SK-N-DZ (cell line): Measurements from ENCODE around the gene PPP1R3E.
"Not testable (repeated sequence)": the region's sequence is repeated elsewhere in the genome, so short reads cannot be mapped to it uniquely, and the experiment has no call there.

Experiments used
- DNase-seq: peaks from one replicate; pipeline ENCODE4 v3.0.0-alpha.2; 2015; ENCODE audit warnings: low spot score

Gene PPP1R3E

DNA sequence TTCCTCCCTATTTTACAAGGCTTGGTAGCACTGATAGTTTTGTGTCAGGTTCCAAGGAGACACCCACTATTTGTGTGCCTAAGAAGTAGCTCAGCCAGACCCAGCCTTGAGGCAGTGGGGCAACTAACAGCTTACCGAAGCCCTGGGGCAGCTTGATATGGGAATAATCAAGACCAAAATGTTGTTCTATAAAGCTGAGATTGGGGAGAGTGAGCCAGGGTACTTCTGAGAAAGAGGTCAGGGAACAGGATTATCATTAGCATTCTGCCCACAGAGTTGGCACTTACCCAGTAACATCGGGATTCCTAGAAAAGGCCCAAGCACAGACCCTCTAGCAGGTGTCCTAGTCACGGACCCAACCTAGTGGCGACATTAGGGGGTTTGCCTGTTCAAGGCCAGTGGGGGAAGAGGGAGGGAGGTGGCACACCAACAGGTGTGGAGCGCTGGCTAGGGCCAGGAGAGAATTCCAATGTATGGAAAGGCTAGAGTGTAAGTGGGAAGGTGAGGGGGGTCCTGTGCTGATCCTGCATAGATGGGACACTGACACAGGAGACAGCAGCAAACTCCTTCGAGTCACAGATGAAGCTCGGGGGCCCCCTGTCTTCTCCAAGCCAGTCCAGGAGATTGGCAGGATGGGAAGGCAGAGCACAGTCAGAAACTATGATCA lies 4.9 kb downstream of the PPP1R3E start:
- DNase-seq = no peak

DNA sequence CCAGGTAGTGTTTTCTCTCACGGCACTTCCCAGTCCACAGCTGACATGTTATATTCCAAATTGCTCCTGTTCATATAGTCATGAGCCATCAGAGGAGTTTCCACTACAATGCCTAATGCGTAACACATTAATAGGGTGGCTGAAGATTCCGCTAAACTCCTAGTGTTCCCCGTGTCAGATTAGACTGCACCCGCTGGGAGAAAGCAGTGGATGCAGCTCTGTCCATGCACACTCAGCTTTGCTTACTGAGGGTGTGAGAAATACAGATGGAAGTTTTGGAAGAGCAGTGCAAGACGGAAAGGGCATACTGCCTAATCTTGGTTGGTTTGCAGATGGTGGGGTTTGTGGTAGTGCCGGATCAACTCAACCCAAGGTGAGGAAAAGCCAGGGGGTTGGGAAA lies 5.6 kb downstream of the PPP1R3E start:
- no peak for DNase-seq

DNA sequence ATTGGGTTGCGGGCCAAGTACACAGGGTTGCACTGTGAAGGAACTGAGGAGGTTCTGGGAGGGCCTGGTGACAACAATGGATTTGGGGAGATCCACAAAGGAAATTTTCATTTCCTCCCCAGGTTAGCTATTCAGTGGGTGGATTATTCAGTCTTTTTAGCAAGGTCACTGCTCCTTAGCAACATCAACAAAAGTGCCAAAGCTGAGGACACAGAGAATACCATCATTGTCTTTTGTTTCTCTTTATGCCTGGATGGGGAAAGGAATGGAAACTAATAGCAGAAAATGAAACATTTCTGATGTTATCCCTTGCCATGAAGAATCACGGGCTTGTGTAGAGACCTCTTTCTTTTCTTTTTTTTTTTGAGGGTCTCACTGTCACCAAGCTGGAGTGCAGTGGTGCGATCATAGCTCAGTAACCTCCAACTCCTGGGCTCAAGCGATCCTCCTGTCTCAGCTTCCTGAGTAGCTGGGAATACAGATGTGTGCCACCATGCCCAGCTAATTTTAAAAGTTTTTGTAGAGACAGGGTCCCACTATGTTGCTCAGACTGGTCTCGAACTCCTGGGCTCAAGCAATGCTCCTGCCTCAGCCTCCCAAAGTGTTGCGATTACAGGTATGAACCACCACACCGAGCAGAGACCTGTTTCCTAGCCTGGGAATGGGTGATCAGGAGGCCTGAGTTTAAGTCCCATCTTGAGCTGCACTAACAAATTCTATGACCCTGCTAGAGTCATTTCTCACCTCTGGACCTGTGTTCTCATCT lies 6.5 kb downstream of the PPP1R3E start:
- DNase-seq = no peak

DNA sequence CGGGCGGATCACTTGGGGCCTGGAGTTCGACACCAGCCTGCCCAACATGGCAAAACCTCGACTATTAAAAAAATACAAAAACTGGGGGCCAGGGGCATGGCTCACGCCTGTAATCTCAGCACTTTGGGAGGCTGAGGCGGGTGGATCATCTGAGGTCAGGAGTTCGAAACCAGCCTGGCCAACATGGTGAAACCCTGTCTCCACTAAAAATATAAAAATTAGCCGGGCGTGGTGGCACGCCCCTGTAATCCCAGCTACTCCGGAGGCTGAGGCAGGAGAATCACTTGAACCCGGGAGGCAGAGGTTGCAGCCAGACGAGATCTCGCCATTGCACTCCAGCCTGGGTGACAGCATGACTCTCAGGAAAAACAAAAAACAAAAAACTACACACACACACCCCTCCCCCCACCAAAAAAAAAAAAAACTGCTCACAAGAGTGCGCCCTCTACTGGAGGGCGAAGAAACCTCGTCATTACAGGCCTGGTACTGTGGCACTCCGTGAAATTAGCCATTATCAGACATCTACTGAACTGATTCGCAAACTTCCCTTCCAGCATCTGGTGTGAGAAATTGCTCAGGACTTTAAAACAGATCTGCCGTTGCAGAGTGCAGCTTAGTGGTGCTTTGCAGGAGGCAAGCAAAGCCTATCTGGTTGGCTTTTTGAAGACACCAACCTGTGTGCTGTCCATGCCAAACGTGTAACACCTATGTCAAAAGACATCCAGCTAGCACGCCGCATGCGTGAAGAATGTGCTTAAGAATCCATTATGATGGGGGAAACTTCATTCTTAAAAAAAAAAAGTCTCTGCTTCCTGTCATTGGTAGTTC lies 7.7 kb downstream of the PPP1R3E start:
- DNase-seq = peak; percentile 70

DNA sequence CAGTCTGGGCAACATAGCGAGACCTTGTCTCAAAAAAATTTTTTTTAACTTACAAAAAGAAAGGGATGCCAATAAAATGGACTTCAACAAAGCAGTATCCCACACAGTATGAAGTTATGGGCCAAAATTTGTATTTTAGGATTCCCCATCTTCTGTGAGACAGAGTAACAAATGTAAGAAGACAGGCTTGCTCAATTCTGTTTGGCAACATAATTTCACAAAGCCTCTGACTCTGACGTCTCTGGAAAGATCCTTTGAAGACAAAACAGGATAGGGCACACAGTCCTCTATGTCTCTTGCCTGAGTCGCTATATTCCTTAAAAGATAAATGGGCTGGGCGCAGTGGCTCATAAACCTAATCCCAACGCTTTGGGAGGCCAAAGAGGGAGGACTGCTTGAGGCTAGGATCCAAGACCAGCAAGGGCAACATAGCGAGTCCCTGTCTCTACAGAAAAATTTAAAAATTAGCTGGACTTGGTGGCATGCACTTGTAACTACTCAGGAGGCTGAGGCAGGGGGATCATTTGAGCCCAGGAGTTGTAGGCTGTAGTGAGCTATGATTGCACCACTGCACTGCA lies 15.7 kb downstream of the PPP1R3E start:
- no peak for DNase-seq

- peak; percentile 99 for DNase-seq
These were observed 16.4 kb downstream of the PPP1R3E start, which contains the start of gene HOMEZ for GRCh38 chr14:23286020-23286901. HOMEZ (minus strand) TSS chr14:23286132; CDS start chr14:23285952, 180 bp downstream.

DNA sequence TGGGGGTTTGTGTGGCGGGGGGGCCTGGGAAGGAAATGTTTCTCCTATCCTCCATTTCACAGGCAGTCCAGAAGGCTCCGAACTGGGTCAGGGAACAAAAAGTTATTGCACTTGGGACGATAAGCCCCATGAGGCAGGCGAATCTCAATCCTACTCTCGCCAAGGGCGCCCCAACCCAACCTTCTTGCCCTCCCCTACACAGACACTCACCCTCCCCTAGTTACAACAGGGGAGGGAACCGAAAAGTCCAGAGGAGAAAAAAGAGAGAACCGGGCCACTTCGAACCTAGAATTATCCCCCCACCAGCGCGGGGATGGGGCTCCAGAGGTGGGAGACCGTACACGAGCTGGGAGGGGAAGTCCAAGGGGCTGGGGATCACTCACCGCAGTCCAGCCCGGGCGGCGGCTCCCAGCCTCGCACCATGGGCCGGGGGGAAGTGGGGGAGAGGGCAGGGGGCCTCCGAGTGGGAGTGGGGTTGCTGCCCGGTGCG lies 17.1 kb downstream of the PPP1R3E start:
- no peak for DNase-seq

- DNase-seq = no peak
These were observed 17.8 kb downstream of the PPP1R3E start for GRCh38 chr14:23284654-23285529.

- DNase-seq = no peak
These were observed 21.4 kb downstream of the PPP1R3E start for GRCh38 chr14:23281247-23281646.

- not testable (repeated sequence) for DNase-seq
These were observed 24.7 kb downstream of the PPP1R3E start for GRCh38 chr14:23277928-23278327.

DNA sequence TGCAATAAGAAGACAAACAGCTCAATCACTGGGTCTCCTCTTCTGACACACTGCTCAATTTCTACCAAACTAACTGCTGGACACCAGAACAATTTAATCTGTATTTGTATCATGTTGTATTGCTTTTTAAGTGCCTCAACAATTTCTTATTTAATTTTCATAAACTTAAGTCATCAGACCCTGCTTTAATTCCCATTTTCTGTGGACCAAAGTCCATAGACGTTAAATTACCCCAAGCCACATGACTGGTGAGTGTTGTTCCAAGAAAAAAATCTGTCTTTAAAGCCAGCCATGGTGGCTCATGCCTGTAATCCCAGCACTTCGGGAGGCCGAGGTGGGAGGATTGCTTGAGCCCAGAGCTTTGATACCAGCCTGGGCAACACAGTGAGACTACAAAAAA lies 25.5 kb downstream of the PPP1R3E start:
- DNase-seq = no peak

DNA sequence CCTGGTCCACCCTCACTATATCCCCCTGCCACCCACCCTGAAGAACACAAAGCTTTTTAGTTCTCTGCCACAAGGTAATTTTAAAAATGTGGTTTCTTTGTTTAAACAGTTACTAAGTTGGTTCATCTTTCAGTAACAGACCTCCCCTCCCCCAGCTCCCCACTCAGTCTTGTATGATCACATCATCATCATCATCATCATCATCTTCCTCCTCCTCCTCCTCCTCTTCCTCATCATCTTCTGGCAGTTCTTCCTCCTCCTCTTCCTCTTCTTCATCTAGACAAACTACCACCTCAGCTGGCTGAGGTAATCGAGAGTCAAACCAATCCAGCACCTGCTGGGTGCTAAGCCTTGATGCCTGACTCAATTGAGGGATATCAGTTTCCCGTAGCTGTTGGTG lies 27.2 kb downstream of the PPP1R3E start:
- no peak for DNase-seq

GRCh38 chr14:23269193-23269592 lies 33.5 kb downstream of the PPP1R3E start:
- no peak for DNase-seq

- not testable (repeated sequence) for DNase-seq
These were observed 41.8 kb downstream of the PPP1R3E start for GRCh38 chr14:23260849-23261248.

GRCh38 chr14:23259426-23259825 lies 43.2 kb downstream of the PPP1R3E start:
- no peak for DNase-seq

DNA sequence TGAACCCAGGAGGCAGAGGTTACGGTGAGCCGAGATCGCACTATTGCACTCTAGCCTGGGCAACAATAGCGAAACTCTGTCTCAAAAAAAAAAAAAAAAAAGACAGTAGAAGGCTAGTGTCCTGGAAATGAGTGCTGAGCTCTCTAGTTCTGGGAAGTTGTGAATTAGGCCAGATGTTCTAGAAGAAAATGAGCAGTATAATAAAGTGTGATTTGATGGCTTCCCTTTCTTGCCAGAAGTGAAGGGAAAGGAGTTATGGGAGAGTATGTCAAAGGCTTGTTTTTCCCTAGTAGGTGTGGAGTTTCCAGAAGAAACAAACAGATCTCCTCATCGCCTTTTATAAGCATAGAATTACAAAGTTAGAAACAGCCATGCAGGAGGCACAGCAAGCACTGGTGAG lies 44.4 kb downstream of the PPP1R3E start:
- DNase-seq = no peak

DNA sequence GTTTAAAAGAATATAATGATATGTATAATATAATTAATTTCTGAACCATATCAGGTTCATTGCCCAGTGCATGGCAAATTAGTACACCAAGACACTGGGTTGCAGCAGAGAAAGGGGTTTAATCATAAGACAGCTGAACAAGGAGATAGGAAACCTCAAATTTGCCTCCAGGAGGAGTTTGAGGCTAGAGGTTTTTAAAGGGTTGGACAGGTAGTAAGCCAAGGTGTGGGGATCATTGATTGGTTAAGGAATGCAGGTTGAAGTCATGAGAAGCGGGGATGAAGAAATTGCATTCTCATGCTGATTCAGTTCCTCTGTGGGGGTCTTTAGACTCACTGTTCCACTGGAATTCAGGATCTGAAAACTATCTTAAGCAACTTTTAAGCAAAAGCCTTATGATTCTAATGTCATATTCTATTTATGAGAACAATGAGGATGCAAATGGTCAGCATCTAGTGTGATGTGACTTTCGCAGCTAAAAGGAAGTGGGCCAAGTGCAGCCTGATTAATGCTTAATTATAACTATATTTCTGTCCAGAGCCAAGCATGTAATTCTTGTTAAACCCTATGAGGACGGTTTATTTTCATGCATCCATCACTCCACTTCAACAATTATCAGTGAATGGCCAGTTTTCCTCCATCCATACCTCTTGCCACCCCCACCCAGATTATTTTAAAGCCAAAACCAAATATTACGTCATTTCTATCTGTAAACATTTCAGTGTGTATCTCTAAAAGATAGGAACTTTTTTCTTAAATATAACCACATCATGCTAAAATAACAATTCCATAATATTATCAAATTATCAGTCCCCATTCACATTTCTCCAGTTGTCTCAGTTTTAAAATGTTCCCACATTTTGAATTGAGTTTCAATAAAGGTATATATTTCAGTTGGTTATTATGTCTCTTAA lies 50.0 kb downstream of the PPP1R3E start:
- DNase-seq = no peak

DNA sequence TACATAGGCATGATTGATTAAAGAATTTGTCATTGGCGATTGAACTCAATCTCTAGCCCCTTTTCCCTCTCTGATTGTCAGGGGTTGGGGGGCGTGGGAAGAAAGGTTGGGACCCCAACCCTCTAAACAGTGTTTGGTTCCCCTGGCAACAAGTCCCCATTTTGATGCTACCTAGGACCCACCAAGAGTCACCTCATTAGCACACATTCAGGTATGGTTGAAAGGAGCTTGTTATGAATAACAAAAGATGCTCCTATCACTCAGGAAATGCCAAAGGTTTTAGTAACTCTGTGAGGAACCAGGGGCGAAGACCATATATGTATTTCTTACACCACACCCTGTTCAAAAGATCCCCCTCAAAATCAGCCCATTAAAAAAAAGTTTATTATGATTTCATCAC lies 50.7 kb downstream of the PPP1R3E start:
- no peak for DNase-seq

DNA sequence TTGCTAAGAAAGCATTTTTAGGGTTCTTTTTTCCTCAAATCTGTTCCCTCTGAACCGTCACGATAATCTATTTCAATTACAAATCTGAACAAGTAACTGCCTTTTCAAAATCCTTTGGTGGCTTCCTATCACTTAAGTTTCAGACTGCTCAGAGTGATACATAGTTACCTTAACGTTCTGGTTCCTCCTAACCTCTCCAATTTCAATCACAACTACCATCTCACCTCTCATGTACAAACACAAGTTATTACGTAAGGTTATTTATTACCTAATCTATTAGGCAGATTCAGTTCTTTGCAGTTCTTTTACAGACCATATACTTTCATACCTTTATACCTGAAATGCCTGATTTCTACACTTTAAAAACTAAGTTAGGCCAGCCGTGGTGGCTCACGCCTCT lies 52.8 kb downstream of the PPP1R3E start:
- no peak for DNase-seq
